ENCODE measurements around the gene TEX22.

The TEX22 gene

DNA sequence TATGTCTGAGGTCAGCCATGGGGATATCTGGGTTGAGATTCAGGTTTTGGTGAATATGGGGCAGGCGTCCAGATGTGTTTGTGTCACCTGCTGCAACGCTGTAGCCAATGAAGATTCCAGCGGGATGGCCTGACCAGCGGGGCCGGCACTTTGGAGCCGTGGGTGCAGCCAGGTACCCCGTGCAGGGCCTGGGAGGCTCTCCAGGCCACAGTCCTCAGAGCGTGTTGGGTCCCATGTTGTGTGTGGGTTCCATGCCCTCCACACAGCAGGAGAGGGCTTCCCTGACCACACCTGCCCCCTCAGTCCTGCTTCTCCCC lies 2.8 kb upstream of the TEX22 start:
- no peak for DNase-seq (ENCODE audit: low read depth, low spot score)
- H3K27ac ChIP-seq: no peak overlapping the region

GRCh38 chr14:105397350-105397931 lies 897 bp upstream of the TEX22 start:
- no peak for DNase-seq (ENCODE audit: low read depth, low spot score)
- peak overlapping the region; percentile 51 for H3K27ac ChIP-seq

DNA sequence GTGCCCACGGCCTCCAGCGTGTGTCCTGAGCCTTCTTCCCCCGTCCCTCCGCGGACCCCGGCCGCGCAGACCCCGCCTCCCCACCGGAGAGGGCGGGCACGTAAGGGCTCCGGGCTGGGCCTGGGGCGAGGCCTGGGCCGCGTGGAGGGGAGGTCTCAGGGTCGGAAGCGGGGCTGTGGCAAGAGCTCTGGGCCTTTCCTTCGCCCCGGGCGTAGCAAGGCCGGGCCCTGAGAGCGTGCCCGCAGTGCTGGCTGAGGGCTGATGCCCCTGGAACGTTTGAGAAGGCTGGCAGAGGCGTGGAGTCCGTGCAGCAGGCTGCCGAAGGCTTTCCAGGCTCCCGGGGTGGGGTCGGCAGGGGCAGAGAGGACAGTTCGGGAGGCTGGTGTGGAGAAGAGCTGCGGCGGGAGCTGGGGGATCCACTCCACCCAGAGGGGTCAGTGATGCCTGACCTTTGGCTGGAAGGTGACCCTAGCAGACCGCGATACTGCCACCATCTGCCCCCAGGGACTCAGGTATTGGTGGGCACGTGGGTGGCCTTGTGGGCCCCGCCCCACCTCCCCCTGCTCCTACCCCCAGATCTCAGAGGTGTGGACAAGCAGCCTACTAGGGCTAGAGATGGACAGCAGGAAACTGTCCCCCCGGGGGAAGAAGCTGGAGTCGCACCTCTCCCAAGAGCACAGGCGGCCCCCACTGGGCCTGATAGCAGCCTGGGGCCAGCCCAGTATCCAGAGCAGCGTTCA lies 558 bp downstream of the TEX22 start:
- H3K27ac ChIP-seq: peak overlapping the region; percentile 51
- no peak for DNase-seq (ENCODE audit: low read depth, low spot score)

- H3K27ac ChIP-seq: no peak overlapping the region
- no peak for DNase-seq (ENCODE audit: low read depth, low spot score)
Measured at GRCh38 chr14:105399466-105399775, 1.1 kb downstream of the TEX22 start.

GRCh38 chr14:105400016-105400415 lies 1.7 kb downstream of the TEX22 start:
- DNase-seq (ENCODE audit: low read depth, low spot score): no peak
- no peak overlapping the region for H3K27ac ChIP-seq

DNA sequence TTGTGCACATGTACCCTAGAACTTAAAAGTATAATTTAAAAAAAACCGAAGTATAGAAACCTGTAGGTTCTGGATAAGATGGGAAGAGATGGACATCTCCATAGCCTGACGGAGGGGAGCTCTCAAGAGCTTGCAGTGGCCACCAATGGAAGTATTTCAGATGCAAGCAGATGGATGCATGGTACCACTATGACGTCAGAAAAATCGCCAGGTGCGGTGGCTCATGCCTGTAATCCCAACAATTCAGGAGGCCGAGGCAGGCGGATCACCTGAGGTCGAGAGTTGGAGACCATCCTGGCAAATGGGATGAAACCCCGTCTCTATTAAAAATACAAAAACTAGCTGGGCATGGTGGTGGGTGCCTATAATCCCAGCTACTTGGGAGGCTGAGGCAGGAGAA lies 3.4 kb downstream of the TEX22 start:
- H3K27ac ChIP-seq: no peak overlapping the region
- DNase-seq (ENCODE audit: low read depth, low spot score): no peak

GRCh38 chr14:105408592-105408991 lies 10.3 kb downstream of the TEX22 start:
- no peak overlapping the region for H3K27ac ChIP-seq
- DNase-seq (ENCODE audit: low read depth, low spot score): no peak

DNA sequence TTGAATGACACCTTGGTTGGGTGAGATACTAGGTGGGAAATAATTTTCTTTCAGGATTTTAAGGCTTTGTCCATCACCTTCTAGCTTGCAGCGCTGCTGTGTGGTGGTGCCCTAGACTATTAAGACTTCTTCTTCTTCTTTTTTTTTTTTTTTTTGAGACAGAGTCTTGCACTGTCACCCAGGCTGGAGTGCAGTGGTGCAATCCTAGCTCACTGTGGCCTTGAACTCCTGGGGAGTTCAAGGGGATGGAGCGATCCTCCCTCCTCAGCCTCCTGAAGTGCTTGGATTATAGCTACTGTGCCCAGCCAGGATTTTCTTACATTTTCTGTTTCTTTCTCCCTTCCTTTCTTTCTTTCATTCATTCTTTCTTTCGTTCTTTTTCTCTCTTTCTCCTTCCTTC lies 11.0 kb downstream of the TEX22 start:
- DNase-seq (ENCODE audit: low read depth, low spot score): no peak

DNA sequence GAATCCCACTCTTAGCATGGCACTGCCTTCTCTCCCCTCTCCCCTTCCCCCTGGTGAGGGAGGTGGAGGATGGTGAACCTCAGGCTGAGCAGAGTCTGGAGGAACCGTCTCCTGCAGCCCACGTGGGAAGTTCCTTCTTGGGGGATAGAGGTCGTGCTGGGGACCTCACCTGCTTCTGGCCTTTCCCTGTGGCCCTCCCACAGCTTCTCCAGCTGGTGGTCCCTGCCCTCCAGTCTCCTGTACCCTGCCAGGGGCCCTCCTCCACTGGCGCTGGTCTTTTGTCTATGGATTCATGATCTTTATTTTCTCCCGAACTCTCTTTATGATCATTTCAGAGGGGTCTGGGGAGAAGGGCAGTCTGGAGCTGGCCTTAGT lies 12.3 kb downstream of the TEX22 start:
- no peak overlapping the region for H3K27ac ChIP-seq
- no peak for DNase-seq (ENCODE audit: low read depth, low spot score)

More for the DNA sequence above, 11.0 kb downstream of the TEX22 start:
- H3K27ac ChIP-seq: no peak overlapping the region

- DNase-seq (ENCODE audit: low read depth, low spot score): no peak
- no peak overlapping the region for H3K27ac ChIP-seq
Measured at GRCh38 chr14:105411017-105411941, 12.9 kb downstream of the TEX22 start.

DNA sequence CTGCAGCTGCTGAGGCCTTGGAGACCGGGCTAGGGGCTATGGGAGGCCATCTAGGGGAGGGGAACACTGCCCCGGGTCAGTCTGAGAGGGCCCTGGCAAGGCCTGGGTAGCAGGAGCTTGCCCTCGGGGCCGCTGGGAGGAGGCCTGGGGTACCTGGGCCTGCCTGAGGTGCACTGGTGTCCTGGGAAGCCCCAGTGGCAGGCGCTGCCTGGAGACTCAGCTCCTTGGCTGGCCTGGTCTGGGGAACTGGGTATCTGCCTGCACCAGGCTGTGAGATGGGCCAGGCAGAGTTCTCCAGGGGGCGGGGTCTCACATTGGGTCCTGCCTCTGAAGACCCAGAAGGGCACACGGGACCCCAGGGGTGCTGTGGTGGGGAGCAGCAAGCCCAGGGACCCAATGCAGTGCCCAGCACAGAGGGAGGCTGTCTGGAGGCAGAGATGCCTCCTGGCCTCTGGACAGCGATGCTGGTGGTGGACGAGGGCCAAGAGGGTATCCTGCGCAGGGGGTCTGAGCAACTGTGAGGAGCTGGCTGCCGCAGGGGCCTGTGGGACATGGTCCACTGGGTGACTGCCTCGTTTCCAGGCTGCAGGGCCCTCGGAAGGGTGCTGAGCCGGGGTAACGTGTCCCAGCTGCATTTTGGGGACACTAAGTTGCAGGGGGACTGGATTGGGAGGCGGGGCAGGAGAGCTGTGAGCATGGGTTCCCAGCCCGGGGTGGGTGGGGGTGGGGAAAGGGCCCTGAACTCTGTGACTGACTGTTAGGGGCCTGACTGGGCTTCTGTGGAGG lies 13.8 kb downstream of the TEX22 start:
- H3K27ac ChIP-seq: no peak overlapping the region
- DNase-seq (ENCODE audit: low read depth, low spot score): no peak

- DNase-seq (ENCODE audit: low read depth, low spot score): no peak
- no peak overlapping the region for H3K27ac ChIP-seq
Measured at GRCh38 chr14:105412771-105413543, 14.6 kb downstream of the TEX22 start.

- H3K27ac ChIP-seq: no peak overlapping the region
- DNase-seq (ENCODE audit: low read depth, low spot score): no peak
Measured at GRCh38 chr14:105413544-105413886, 15.2 kb downstream of the TEX22 start.

- DNase-seq (ENCODE audit: low read depth, low spot score): no peak
- H3K27ac ChIP-seq: no peak overlapping the region
Measured at GRCh38 chr14:105414456-105415371, 16.4 kb downstream of the TEX22 start.

DNA sequence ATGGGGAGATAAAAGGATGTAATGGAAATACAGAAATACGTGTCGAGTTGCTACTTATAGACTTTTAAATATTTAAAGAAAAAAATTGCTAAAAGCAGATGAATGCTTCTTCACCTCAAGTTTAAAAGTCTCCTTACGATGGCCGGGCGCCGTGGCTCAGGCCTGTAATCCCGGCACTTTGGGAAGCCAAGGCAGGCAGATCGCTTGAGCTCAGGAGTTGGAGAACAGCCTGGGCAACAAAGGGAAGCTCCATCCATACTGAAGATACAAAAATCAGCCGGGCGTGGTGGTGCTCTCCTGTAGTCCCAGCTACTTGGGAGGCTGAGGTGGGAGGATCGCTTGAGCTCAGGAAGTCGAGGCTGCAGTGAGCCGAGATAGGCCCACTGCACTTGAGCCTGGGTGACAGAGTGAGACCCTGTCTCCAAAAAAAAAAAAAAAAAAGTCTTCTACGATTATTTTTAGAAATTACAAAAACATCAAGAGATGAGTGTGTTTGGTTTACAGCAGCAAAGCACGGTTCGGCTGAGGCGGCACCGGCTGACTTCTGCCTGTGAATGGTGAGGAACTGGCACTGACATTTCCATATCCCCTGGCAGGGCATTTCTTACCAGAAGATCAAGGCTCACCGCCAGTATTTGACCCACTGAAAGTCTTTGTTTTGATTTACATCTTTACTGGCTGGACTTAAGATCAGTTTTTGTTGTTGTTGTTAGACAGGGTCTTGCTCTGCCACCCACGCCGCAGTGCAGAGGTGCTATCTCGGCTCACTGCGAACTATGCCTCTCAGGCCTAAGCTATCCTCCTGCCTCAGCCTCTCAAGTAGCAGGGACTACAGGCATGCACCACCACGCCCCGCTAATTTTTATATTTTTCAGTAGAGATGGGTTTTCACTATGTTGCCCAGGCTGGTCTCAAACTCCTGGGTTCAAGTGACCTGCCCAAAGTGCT lies 17.4 kb downstream of the TEX22 start:
- no peak for DNase-seq (ENCODE audit: low read depth, low spot score)
- H3K27ac ChIP-seq: no peak overlapping the region

DNA sequence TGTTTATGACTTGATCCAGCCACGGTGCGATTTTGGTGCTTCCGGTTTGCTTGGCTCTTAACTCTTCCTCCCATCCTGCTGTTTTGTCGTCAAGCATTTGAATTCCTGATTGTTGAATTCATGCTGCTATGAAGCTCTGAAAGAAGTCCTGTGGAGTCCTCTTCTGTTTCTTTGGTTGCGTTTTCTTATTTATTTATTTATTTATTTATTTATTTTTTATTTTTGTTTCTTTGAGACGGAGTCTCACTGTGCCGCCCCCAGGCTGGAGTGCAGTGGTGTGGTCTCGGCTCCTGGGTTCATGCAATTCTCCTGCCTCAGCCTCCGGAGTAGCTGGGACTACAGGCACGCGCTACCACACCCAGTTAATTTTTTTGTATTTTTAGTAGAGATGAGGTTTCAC lies 18.3 kb downstream of the TEX22 start:
- no peak overlapping the region for H3K27ac ChIP-seq
- DNase-seq (ENCODE audit: low read depth, low spot score): no peak

- no peak overlapping the region for H3K27ac ChIP-seq
- DNase-seq (ENCODE audit: low read depth, low spot score): no peak
Measured at GRCh38 chr14:105417690-105418121, 19.4 kb downstream of the TEX22 start.

Measured in epithelial cell of prostate (primary cell).